ENCODE measurements around the gene LGI4. TPM values are rescaled to one million over a fixed set of nuclear protein-coding genes. Genes with fewer than 3 reads are reported as not detected.

The LGI4 gene
- total RNA-seq, 1 donor from 2014 or later: 0.10 TPM

DNA sequence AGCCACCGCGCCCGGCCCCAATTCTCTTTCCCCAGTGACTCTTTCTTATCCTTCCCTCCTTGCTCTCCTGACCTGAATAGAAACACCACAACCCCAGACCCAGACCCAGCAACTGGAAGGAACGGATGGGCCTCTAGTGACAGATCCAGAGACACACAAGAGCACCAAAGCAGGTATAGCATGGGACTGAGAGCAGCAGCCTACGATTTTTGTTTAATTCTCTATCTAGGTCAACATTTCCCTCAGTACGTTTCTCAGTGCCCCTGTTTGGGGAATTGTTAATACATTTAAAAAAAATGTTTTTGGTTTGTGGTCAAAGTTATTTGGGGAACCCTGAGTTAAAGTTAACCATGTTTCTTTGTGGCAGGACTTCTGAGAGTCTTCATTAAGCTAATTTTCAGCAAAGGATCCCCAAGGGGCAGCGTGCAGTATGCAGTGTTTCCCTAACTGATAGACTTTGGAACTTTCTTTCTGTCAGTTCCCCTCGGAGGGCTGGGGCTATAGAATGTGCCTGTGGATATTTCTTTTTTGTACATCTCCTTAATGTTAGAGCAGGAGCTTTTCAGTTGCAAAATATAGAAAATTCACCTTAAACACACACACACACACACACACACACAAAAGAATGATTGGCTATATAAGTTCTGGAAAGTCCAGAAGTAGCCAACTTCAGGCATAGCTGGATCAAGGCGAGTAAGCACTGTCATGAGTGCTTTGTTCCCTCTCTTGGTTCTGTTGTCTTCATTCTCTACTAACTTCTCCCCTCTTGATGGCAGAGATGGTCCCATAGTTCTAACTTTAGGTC lies 26.0 kb upstream of the LGI4 start:
- Mint-ChIP-seq H3K36me3 (ENCODE audit: low read depth, unreplicated experiment) (peaks cover 70% of the 10 kb centered on the region), H3K4me1 (ENCODE audit: unreplicated experiment) (peaks cover 4% of the 10 kb centered on the region), H3K27ac (ENCODE audit: unreplicated experiment) (no peak overlapping the region)

DNA sequence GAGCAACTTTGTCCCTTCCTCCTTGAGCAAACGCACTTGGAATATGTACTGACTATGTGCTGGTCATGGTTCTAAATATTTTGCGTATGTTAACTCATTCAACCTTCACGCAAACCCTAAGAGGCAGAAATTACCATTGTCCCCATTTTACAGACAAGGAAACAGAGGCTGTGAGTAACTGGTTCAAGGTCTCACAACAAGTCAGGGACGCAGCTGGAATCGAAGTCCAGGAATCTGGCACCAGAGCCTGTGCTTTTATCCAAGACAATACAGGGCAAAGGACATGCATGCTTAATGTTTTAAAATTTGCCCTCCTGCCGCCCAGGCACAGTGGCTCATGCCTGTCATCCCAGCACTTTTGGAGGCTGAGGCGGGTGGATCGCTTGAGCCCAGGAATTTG lies 24.7 kb upstream of the LGI4 start:
- no peak overlapping the region for H3K4me3 Mint-ChIP-seq (ENCODE audit: unreplicated experiment)
- peaks cover 6% of the 10 kb centered on the region for H3K4me1 Mint-ChIP-seq (ENCODE audit: unreplicated experiment)
- no peak for TF ChIP-seq CTCF (IDR thresholded peaks at IDR 0.05; ENCODE audit: unreplicated experiment)
- peaks cover 3% of the 10 kb centered on the region for H3K27me3 Mint-ChIP-seq (ENCODE audit: unreplicated experiment)
- no peak for DNase-seq (ENCODE audit: low spot score)
- H3K36me3 Mint-ChIP-seq (ENCODE audit: low read depth, unreplicated experiment): peaks cover 59% of the 10 kb centered on the region
- H3K27ac Mint-ChIP-seq (ENCODE audit: unreplicated experiment): no peak overlapping the region
- no peaks in the 10 kb centered on the region for H3K9me3 Mint-ChIP-seq (ENCODE audit: unreplicated experiment)

More for the DNA sequence above, 26.0 kb upstream of the LGI4 start:
- Mint-ChIP-seq H3K27me3 (ENCODE audit: unreplicated experiment) (peaks cover 3% of the 10 kb centered on the region), H3K9me3 (ENCODE audit: unreplicated experiment) (no peaks in the 10 kb centered on the region), H3K4me3 (ENCODE audit: unreplicated experiment) (peak overlapping the region; percentile 65)
- no peak for DNase-seq (ENCODE audit: low spot score)
- TF ChIP-seq CTCF (IDR thresholded peaks at IDR 0.05; ENCODE audit: unreplicated experiment): no peak

DNA sequence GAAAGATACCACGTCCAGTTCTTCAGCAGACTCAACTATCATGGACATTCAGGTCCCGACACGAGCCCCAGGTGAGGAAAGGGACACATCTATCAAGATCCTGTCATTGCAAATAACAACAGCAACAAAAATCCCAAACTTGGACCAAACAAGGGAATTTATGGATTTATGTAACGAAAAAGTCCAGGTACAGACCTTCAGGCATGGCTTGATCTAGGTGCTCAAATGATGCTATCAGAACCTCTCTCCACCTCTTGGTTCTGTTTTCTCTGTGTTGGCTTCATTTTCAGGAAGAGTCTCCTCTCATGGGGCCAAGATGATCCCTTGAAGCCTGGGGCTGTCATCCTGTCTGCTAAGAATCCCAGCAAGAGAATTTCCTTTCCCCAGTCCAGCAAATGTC lies 22.6 kb upstream of the LGI4 start:
- H3K27me3 Mint-ChIP-seq (ENCODE audit: unreplicated experiment): peaks cover 4% of the 10 kb centered on the region
- H3K36me3 Mint-ChIP-seq (ENCODE audit: low read depth, unreplicated experiment): peaks cover 37% of the 10 kb centered on the region
- no peaks in the 10 kb centered on the region for H3K9me3 Mint-ChIP-seq (ENCODE audit: unreplicated experiment)
- H3K27ac Mint-ChIP-seq (ENCODE audit: unreplicated experiment): no peak overlapping the region
- no peak overlapping the region for H3K4me3 Mint-ChIP-seq (ENCODE audit: unreplicated experiment)
- TF ChIP-seq CTCF (IDR thresholded peaks at IDR 0.05; ENCODE audit: unreplicated experiment): no peak
- H3K4me1 Mint-ChIP-seq (ENCODE audit: unreplicated experiment): peaks cover 17% of the 10 kb centered on the region
- no peak for DNase-seq (ENCODE audit: low spot score)

GRCh38 chr19:35156673-35157014 lies 21.8 kb upstream of the LGI4 start:
- Mint-ChIP-seq H3K36me3 (ENCODE audit: low read depth, unreplicated experiment) (peaks cover 31% of the 10 kb centered on the region), H3K27me3 (ENCODE audit: unreplicated experiment) (peaks cover 8% of the 10 kb centered on the region), H3K4me3 (ENCODE audit: unreplicated experiment) (peak overlapping the region; percentile 70), H3K9me3 (ENCODE audit: unreplicated experiment) (no peaks in the 10 kb centered on the region), H3K27ac (ENCODE audit: unreplicated experiment) (no peak overlapping the region), H3K4me1 (ENCODE audit: unreplicated experiment) (peaks cover 21% of the 10 kb centered on the region)
- no peak for TF ChIP-seq CTCF (IDR thresholded peaks at IDR 0.05; ENCODE audit: unreplicated experiment)
- DNase-seq (ENCODE audit: low spot score): no peak

DNA sequence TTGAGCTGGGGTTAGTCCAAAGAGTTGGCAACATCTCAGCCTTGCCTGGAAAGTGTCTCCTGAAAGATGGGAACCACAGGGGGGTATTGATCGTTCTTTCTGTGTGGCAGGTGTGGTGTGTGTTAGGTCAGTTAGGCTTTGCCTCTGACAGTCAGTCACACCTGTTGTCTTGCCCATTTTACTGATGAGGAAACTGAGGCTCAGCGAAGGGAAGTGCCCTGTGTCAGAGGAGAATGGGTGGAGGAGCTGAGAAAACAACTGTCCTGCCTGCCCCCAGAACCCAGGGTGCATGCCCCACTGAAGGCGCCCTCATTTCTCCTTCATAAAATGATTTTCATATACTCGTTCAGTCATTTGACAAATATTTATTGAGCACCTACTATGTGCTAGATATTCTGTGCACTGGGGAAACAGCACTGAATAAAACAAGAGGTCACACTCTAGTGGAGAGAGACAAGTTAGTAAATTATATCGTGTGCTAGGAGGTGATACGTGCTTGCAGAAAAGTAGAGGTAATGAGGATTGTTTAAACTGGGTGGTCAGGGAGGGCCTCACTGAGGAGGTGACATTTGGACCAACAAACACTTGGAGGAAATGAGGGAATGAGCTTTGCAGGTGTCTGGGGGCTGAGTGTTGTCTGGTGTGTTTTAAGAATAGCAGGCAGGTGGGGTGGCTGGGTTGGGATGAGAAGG lies 21.3 kb upstream of the LGI4 start:
- TF ChIP-seq CTCF (IDR thresholded peaks at IDR 0.05; ENCODE audit: unreplicated experiment): no peak
- no peak for DNase-seq (ENCODE audit: low spot score)
- Mint-ChIP-seq H3K27ac (ENCODE audit: unreplicated experiment) (no peak overlapping the region), H3K9me3 (ENCODE audit: unreplicated experiment) (no peaks in the 10 kb centered on the region), H3K4me3 (ENCODE audit: unreplicated experiment) (peak overlapping the region; percentile 70), H3K4me1 (ENCODE audit: unreplicated experiment) (peaks cover 21% of the 10 kb centered on the region), H3K36me3 (ENCODE audit: low read depth, unreplicated experiment) (peaks cover 26% of the 10 kb centered on the region), H3K27me3 (ENCODE audit: unreplicated experiment) (peaks cover 8% of the 10 kb centered on the region)
